ENCODE measurements around the gene CRKL. TPM values are rescaled to one million over a fixed set of nuclear protein-coding genes. Genes with fewer than 3 reads are reported as not detected.

The CRKL gene
- total RNA-seq, 1 donor from 2014 or later, result 55.5 TPM

DNA sequence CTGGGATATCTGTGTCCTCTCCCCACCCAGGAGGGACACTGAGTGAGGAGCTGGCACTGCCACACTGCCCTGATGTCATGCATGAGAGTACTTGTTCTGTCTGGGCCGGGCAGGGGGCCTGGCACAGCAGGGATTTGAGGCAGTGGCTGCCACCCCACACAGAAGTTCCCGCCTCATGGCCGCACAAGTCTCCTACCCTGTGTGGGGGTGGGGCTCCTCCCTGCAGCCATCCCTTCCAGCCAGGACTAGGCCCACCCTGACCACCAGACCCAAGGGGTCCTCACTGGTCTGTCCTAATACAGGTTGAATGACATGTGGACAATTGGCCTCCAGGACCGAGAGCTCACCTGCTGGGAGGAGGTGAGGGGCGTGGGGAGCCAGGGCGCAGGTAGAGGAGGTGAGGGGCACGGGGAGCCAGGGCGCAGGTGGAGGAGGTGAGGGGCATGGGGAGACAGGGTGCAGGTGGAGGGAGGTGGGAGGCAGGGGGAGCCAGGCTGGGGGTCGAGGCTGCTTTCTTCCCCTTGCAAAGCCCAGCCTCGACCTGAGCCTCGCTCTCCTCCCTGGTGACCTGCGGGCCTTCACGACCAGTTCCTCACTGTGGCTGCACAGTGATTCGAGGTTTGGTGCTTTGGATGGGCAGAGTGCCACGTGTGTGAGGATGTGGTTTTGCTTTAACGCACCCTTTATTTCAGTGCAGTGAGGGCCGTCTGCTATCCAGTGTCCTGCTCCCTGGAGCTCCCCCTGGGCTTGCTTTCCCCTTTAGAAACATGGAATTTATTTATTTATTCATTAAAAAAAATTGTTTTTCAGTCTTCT, 72.3 kb downstream of the CRKL start:
- intact Hi-C loops (cut with DNase I), result no loop called here
- DNase-seq (ENCODE audit: low spot score), result no peak

- DNase-seq (ENCODE audit: low spot score), result no peak
- intact Hi-C loops (cut with DNase I), result no loop called here
Observed at GRCh38 chr22:20990184-20991180, 73.3 kb downstream of the CRKL start.

- DNase-seq (ENCODE audit: low spot score), result no peak
- intact Hi-C loops (cut with DNase I), result no loop called here
Observed at GRCh38 chr22:20991252-20992055, 74.2 kb downstream of the CRKL start.

DNA sequence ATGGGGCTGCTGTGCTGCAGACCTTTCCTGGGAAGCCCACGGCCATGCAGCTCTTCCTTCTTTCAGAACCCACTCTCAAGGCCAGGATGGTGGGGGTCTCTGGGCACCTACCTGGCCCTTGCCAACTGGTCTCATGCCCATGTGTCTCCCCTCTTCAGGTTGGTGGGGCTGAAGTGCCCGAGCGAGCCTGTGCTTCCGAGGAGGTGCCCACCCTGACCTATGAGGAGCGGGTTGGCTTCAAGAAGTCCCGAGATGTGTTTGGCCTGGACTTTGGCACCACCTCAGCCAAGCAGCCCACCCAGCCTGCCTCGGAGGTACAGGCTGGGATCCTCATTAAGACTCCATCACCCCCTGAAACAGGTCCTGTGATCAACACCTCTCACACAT, 74.8 kb downstream of the CRKL start:
- no peak for DNase-seq (ENCODE audit: low spot score)
- intact Hi-C loops (cut with DNase I), result no loop called here

DNA sequence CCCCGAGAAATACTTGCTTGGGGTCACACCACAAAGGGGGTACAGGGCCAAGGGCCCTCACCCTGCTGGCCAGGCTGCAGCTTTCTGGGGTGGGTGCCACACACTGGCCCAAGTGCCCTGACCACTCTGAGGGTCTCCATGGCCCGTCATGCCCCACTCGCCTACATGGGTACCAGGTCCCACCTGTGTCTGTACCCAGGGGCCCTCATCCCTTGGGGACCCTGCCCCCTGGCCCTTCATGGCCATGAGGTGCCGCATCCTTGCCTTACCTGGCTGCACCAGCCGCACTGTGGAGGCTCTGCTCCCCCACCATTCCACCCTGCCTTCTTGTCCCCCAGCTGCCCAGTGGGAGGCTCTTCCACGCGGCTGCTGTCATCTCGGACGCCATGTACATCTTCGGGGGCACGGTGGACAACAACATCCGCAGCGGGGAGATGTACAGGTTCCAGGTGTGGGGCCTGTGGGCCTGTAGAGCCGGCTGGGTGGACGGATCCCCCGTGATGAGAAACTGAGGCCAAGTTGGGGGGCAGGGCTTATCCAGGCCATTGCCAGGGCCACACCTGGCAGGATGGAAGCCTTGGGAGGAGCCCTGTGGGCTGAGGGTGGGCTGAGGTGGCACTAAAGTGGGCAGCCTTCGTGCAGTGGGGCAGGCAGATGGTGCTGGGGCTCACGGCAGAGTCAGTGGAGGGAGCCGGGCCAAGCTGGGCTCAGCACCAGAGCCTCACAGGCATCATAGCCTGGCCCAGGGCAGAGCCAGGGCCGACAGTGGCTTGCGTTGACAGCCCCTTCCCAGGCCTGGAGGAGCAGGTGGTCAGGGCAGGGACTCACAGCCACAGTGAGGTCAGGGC, 75.5 kb downstream of the CRKL start:
- intact Hi-C loops (cut with DNase I), result no loop called here
- no peak for DNase-seq (ENCODE audit: low spot score)

DNA sequence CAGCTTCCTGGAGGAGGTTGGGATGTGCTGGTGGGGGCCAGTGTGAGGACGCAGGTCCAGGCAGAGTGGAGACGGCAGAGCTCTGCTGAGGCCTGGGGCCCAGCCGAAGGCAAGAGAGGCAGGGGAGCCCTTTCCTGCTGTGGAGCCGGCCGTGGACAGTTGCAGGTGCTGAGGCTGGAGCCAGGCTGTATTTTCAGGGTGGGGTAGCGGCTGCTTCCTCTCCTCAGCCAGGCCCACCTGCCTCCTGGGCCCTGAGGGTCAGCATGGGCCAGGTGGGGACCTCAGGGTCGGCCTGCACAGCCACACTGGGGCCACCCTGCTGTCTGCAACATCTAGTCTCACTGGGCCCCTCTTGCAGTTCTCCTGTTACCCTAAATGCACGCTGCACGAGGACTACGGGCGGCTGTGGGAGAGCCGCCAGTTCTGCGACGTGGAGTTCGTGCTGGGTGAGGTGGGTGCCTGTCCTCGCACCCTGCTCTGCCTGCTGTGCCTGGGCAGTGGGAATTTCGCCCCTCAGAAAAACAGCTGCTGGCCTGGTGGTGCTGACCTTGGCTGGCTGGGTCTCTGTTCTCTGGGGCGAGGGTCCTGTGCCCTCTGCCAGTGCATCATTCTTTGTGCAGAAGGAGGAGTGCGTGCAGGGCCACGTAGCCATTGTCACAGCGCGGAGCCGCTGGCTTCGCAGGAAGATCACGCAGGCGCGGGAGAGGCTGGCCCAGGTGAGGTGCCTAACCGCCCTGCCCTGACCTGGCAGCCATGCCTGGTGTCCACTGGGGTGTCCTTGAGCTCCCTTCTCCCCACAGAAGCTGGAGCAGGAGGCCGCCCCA, 76.3 kb downstream of the CRKL start:
- DNase-seq (ENCODE audit: low spot score), result no peak
- intact Hi-C loops (cut with DNase I), result no loop called here

- intact Hi-C loops (cut with DNase I), result no loop called here
- no peak for DNase-seq (ENCODE audit: low spot score)
Observed at GRCh38 chr22:20994128-20994901, 77.1 kb downstream of the CRKL start.

GRCh38 chr22:20994902-20995241, 77.7 kb downstream of the CRKL start:
- intact Hi-C loops (cut with DNase I), result no loop called here
- no peak for DNase-seq (ENCODE audit: low spot score)

- no peak for DNase-seq (ENCODE audit: low spot score)
- intact Hi-C loops (cut with DNase I), result no loop called here
Observed at GRCh38 chr22:20995329-20996030, 78.3 kb downstream of the CRKL start.

- no peak for DNase-seq (ENCODE audit: low spot score)
- intact Hi-C loops (cut with DNase I), result no loop called here
Observed at GRCh38 chr22:20996031-20996410, 78.8 kb downstream of the CRKL start.

GRCh38 chr22:20996598-20997535, 79.7 kb downstream of the CRKL start:
- DNase-seq (ENCODE audit: low spot score), result no peak
- intact Hi-C loops (cut with DNase I), result no loop called here

- DNase-seq (ENCODE audit: low spot score), result no peak
- intact Hi-C loops (cut with DNase I), result no loop called here
Observed at GRCh38 chr22:20997536-20998257, 80.5 kb downstream of the CRKL start.

DNA sequence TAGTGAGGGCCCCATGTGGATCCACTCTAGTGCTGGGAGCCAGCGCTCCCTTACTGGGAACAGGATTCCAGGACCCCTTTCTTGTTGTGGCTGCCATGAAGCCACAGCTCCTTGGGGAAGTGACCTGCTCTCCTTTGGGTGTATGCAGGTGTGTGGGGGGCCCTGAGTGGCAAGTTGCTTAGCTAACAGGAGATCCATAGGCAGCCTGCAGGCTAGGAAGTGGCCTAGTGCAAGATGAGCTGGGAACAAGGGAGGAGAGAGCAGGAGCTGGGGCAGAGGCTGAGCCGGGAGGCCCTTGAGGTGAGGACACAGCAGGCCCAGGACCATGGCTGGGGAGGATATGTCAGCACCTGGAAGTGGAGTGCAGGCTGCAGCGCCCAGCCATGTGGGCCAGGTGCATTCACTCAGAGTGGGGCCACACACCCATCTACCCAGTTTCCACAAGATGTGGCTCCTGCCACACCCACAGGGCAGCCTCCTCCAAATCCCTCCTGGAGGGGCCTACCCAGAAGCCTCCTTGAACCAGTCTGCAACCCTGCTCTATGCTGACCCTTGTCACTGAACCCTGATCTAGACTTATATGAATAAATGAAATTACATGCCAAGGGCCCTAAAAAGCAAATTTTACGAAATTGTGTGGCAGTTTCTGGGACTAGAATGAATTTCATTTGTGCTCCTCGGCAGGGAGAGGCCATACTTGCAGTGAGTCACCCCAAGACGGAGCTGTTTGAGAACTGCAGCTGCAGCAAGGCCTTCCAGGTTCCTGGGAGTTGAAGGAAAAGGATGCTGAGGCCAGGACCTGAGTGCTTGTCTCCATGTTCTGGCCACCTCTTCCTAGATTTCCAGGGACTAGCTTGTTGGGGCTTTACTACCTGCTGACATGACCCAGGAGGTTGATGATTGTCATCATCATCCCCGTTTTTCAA, 81.5 kb downstream of the CRKL start:
- intact Hi-C loops (cut with DNase I), result no loop called here
- DNase-seq (ENCODE audit: low spot score), result no peak
